AG10803 (cell line): ENCODE measurements around the gene NEK4.
A peak's percentile ranks its signal among the peaks of the same experiment; 100 is the strongest.

ENCODE experiments used
- DNase-seq: peaks from one replicate; pipeline ENCODE4 v3.0.0; 2010; ENCODE audit warnings: low read depth
- H3K4me3 ChIP-seq: 2 replicates; pipeline ENCODE4 v1.5.1; 2011; ENCODE audit warnings: mild to moderate bottlenecking, low read length, control low read depth
- CTCF ChIP-seq: conservative IDR thresholded peaks from 2 replicates; pipeline ENCODE4 v1.5.1; 2011; ENCODE audit warnings: mild to moderate bottlenecking, low read length, control low read depth, inconsistent platforms

The NEK4 gene

GRCh38 chr3:52754373-52754772 is 16.4 kb downstream of the NEK4 start:
- no peak for DNase-seq
- no peak for TF ChIP-seq CTCF
- no peak overlapping the region for H3K4me3 ChIP-seq

GRCh38 chr3:52752045-52752660 is 18.6 kb downstream of the NEK4 start:
- TF ChIP-seq CTCF = no peak
- peak; percentile 8 for DNase-seq
- no peak overlapping the region for H3K4me3 ChIP-seq

DNA sequence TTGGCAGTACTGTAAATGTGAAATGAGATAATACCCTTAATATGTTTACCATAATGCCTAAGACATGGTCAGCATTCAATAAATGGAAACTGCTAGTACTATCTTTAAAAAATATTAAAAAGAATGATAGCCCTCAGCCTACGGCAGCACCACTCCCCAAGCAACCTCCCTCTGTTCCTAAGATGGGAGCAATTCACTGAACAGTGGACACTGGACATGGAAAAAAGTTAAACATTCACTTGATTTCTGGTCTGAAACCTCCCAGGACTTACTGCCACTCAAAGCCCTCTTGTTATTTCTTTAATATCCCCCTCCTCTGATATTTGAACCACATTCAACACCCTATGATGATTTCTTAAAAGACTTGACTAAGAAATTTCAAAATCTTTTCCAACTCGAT is 27.0 kb downstream of the NEK4 start:
- DNase-seq = no peak
- no peak overlapping the region for H3K4me3 ChIP-seq
- no peak for TF ChIP-seq CTCF

DNA sequence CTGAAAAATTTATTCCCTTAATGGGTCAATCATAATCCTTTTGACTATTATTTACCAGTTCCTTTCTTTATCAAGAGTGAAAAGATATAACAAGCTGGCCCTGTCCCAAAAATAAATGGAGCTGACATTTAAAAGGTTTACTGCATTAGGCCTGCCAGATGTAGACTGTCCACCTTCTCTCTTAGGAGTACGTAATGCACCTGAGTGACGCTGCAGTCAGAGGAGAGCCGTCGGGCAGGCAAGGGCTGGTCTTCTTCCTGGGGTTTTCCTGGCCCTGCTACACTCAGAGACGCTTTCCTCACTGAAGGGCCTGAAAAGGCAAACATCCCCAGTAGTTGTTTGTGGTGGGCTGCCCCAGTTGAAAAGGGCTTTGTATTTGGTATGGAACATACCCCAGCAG is 27.6 kb downstream of the NEK4 start:
- TF ChIP-seq CTCF = no peak
- no peak for DNase-seq
- no peak overlapping the region for H3K4me3 ChIP-seq

DNA sequence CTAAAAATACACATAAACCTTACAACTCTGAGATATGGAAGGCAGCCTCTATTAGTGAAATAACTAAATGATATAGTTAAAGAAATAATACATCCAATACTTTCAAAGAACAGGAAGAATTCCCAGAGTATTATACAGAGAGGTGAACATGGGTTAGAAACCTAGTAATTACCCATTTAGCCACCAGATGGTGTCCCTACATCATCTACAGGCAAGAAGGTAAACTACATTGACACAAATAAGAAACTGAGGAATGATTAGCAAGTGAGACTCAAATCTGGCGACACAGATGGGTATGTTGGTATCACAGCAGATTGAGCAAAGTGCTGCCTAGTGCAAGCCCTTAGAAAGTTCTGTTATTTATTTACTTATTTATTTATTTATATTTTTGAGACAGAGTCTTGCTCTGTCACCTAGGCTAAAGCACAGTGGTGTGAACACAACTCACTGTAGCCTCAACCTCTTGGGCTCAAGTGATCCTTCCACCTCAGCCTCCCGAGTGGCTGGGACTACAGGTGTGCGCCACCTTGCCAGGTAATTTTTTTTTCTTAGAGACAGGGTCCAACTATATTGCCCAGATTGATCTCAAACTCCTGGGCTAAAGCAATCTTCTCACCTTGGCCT is 28.2 kb downstream of the NEK4 start:
- no peak overlapping the region for H3K4me3 ChIP-seq
- peak; percentile 73 for TF ChIP-seq CTCF
- DNase-seq = peak; percentile 38

DNA sequence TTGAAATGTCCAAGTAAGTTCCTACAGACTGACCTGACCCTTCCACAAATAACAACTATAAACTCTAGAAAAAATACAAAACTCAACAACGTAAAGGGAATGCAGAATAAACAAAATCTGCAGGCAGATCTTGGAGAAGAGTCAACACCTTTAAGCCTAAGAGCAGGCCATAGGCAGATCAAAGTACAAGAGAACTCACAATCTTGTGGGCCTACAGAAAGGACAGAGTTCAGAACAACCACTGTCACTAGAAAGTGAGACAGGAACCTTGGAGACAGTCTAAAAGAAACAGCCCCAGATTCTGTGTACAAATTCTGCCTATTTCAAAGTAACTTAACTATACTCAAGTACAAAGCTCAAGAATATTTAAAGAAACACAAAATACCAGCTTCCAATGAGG is 31.0 kb downstream of the NEK4 start:
- no peak for TF ChIP-seq CTCF
- no peak overlapping the region for H3K4me3 ChIP-seq
- DNase-seq = no peak

GRCh38 chr3:52733256-52733891 is 37.4 kb downstream of the NEK4 start:
- DNase-seq = no peak
- no peak for TF ChIP-seq CTCF

More at GRCh38 chr3:52733256-52733891, 37.4 kb downstream of the NEK4 start:
- no peak overlapping the region for H3K4me3 ChIP-seq
